ENCODE measurements around the gene MAPKAP1. TPM values are rescaled to one million over a fixed set of nuclear protein-coding genes. Genes with fewer than 3 reads are reported as not detected.

The MAPKAP1 gene
- total and polyA plus RNA-seq, 2 of the 13 experiments (the other 11 are each of a cell fraction or from before 2014, with no cell fraction given) = 45.0 to 64.3 TPM

GRCh38 chr9:125585503-125586171, 121.4 kb downstream of the MAPKAP1 start (continued):
- 0 out of 2 replicates have a peak, but pooled peaks have one; percentile 16 for TF ChIP-seq FOXO4 (CRISPR knock-in tag; conservative IDR thresholded peaks at IDR 0.05)
- TF ChIP-seq SALL1 (CRISPR knock-in tag; IDR thresholded peaks at IDR 0.05) = 0 out of 2 replicates have a peak, but pooled peaks have one; percentile 24
- 0 out of 2 replicates have a peak, but pooled peaks have one; percentile 15 for TF ChIP-seq ZNF687 (CRISPR knock-in tag; IDR thresholded peaks at IDR 0.05)
- TF ChIP-seq SOX6 (IDR thresholded peaks at IDR 0.05) = no peak
- TF ChIP-seq SOX6 (CRISPR knock-in tag; IDR thresholded peaks at IDR 0.05) = peak; percentile 84
- peak; percentile 40; the same call in 1 of the 2 replicates for TF ChIP-seq ZMYM4 (CRISPR knock-in tag; IDR thresholded peaks at IDR 0.05)
- TF ChIP-seq ZNF574 (CRISPR knock-in tag; IDR thresholded peaks at IDR 0.05) = no peak

All from HepG2 (cell line).